Muscle of arm (tissue), 12 donors: ENCODE data around the gene GLT8D1. TPM values are rescaled to one million over a fixed set of nuclear protein-coding genes. Genes with fewer than 3 reads are reported as not detected.

Experiments
- DNase-seq: peaks from one replicate; pipeline ENCODE4 v3.0.0-alpha.2; 2013
- polyA plus RNA-seq, 12 donors: library from polyadenylated mRNA; unstranded; fragments of 120-200 nt; gene quantifications; one replicate each; pipeline ENCODE4 v1.2.1, GENCODE V29; 2013; ENCODE audit not compliant: insufficient read length in 12 of 12

The GLT8D1 gene
- polyA plus RNA-seq, 12 donors, result 70.9 to 118 (median 81.5) TPM; not detected in 1

DNA sequence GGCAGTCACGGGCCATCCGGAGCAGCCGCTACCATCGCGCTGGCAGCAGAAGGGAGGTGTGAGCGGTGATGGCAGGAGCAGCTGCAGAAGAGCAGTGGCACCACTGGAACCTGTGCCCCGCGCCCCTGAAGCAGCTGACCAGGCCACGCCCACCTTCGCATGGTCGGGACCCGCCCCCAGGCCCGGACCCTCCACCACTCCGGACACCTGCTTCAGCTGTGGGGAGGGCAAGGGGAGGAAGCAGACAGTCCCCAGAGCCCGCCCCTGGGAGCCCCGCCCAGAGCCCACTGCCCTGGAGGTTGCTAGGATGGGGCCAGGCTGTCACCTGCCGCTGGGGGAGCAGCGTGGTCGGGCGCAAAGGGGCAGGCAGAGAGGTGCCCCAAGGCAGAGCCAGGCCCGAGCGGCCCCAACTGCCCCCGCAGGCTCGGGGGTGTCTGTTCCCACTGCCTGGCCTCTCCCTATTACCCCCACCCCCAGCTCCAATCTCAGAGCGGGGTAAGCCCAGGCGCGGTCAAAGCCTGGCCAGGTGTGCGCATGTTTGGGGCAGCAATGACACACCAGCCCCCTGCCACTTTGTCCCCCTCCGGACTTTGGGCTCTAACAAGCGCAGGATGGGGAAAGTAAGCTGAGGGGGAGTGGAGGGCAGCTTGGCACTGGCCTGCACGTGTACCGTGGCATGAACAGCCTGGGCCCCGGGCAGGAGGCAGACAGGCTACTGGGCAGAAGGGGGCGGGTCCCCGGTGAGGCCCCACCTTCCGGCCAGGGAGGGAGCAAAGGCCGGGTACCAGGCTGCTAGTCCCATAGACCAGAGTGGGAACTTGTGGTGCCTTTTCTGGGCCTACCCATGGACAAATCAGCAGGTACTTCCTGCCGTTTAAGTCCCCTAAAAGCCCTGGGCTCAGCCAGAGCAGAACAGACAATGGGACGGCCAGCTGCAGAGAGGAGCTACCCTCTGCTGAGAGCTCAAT lies 9.0 kb upstream of the GLT8D1 start:
- DNase-seq, result no peak

DNA sequence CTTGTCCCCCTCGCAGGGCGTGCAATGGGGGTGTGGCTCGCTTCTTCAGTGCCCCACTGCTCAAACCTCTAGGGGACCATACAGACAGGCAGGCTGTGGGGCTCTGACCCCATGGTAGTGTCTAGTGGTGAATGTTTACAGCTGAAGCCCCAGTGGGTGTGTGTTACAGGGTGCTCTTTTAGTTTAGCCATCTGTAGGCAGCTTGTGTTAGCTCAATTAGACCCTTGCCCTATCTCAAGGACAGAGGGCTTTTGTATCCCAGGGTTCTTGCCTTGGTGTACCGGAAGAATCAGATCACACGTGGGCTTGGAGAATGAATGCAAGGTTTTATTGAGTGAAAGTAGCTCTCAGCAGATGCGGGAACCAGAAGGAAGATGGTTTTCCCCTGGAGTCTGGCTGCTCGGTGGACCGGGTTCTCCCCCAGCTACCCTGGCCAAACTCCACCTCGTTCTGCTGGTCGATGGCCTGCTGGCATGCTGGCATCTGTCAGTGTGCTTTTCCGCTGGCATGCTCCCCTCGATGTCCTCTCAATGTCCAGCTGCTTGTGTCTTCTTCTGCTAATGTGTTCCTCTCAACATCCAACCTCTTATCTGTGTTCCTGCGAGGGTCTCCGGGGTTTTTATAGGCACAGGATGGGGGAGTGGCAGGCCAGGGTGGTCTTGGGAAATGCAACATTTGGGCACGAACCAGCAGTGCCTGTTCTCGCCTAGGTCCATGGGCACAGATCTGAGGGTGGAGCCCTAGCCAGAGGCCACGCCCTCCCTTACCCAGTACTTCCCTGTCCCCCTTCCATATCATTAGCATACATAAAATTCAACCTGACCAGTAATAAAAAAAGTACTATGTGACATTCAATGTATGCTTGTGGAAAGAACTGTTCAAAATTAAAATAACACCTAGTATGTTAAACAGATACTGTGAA lies 7.0 kb upstream of the GLT8D1 start:
- DNase-seq, result no peak

DNA sequence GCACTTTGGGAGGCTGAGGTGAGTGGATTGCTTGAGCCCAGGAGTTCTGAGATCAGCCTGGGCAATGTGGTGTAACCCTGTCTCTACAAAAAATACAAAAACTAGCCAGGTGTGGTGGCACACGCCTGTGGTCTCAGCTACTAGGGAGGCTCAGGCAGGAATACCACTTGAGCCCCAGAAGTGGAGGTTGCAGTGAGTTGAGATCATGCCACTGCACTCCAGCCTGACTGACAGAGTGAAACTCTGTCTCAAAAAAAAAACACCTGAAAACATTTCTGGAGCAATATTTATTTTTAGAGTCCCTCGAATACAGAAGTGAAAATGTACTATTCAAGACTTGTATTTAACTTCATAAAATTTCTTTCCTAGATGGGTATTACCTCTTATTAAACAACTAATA lies 4.9 kb upstream of the GLT8D1 start:
- DNase-seq, result no peak

DNA sequence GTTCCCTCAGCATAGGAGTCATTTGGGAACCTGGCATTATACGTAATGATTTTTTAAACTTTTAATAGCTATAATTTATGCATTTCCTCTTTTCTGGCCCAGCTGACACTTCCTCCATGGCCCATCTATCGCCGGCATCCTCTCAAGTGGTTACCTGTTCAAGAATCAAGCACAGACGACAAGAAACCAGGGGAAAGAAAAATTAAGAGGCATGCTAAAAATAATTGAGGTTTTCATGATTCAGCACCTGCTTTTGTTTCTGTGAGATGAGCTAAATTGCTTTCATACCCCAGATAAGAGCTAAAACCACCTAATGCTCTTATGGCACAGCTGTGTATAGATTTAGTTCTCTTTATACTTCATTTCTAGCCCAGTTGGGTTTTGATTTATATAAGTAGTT lies 2.0 kb upstream of the GLT8D1 start:
- no peak for DNase-seq

DNA sequence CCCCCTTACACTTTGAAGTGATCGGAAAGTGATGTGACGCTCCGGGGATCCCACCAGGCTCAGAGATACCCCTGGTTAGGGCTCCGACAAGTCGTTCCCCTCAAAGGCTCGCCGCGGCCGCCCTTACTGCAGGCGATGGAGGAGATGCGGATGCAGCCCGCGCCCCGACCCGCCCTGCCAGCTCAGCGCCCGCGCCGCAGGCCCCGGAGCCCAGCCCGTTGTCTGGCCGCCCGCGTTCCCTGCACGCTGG lies 228 bp downstream of the GLT8D1 start:
- DNase-seq, result no peak

DNA sequence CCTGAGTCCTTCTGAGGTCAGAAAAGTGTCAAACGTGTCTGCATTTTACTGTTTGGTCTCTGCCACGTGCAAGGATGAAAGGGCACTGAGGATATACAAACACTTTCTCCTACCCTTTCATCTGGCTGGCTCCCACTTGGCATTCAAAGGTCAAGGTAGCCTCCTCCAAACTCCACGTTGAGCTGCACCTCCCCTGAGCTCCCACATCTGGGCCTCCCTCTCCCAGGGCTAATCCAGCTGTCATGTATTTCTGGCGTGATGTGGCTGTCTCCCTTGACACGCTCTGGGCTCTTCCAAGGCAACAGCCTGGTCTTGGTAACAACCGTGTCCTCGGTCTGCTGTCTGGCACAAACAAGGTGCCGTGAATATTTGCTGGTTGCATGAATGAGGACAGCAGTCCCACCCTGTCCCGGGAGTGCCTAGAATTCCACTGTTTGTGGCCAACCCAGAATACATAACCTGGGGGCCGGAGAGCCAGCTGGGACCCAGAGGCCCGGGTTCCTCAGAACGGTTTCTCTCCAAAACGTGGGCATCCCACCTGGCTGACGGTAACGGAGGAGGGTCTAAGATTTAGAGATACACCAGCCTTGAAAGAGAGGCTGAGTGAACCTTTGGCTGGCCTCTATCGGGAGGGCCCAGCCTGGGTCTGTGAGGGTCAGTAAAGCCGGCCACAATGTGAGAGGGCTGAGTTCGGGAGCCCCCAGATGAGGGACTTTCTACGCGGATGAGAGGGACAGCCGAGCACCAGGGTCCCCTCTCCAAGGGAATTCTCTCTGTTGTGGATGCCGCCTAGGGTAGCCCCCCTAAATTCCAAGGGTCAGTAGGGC lies 767 bp downstream of the GLT8D1 start:
- peak; percentile 43 for DNase-seq

DNA sequence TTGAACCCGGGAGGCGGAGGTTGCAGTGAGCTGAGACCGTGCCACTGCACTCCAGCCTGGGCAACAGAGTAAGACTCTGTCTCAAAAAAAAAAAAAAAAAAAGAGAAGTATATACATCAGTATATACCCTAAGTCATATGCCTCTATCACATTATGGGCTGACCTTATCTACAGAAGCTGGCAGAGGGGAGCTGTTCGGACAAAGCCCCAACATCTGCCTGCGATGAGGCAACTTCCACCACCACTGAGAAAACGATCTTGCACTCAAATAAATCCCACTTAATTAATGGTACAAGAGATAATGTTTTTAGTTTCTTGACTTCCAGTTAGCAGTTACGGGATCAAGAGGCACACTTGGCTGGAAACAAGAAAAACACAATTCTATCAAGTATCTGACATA lies 2.2 kb downstream of the GLT8D1 start:
- no peak for DNase-seq

DNA sequence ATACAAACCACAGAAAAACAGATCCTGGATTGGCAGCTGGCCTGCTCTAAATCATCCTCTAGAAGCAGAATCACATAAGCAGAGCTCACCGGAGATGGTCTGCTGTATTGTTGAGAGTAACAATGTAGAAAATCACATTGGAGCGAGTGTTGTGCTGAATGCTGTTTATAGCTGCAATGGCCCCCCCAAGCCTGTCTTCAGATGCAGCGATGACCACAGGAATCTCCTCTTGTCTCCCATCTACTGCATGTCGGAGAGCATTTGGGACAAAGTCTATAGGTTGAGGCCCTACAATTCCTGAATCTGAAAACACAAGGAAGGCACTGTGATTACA lies 8.0 kb downstream of the GLT8D1 start:
- DNase-seq, result no peak

DNA sequence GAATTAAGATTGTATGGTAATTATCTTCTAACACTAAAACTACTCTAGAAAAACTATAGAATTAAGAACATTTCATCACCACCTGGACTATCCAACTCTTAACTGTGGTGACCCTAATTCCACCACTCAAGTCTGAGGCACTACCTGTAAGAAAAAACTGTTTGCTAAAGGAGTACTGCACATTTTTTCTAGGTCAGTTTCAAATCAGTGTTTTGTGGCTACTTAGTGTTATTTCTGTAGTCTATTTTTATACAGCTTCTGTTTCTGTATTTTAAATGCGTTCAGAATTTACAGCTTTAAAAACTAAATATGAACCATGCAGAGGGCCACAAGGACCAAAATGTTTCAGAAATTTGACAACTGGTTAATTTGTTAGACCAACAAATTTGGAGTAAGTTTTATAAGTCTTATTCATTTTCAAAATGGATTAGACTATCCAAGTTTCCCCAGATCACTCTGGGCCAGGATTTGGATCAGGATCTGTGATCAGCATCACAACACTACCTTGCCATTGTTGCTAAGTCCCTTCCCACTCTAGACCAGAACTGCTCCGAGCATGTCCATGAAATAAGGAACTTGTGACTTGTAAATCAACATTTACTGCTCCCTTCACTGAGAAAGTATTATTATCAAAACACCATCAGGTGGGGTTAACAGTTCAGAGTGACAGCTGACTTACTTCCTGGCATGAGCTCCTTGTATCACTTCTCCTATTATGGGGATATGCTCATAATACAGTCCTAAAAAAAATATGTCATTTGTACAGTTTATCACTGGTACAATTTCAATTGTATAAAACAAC lies 8.6 kb downstream of the GLT8D1 start:
- DNase-seq, result no peak

DNA sequence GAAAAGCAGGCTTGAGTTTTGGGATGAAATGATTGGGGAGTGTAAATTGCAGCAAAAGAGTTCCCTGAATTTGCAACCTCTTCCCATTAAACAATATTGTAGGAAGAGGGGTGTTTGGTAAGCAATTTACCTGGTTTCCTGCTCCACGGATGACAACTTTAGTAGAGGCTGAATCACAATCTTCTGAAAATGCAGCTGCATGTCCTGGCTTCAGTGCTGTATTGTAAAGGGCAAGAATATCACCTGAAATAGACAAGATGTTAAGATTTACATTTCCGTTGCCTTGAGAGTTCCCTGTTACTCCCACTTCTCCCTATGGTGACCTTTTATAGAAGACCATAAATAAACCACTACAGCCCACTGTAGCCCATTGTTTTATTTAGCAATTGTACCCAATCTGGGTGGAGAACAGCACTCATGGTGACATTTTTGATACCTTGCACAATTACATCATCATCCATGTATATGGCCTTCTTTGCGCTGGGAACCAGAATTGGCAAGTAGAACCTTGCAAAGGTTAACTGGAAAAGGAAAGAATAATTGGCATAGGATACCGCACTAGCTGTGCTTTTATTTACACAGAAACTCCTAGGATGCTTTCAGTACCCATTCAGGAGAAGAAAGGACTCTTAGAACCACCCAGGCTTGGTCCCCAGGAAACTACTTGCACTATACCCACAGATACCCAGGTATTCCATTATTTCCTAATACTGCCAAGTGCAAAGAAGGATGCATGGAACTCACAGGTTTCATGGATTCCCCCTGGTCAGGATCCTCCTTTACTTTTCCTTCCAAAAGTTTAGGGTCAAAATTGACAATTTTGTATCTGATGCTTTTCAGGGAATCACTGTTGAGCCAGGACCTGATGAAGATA lies 9.6 kb downstream of the GLT8D1 start:
- no peak for DNase-seq

DNA sequence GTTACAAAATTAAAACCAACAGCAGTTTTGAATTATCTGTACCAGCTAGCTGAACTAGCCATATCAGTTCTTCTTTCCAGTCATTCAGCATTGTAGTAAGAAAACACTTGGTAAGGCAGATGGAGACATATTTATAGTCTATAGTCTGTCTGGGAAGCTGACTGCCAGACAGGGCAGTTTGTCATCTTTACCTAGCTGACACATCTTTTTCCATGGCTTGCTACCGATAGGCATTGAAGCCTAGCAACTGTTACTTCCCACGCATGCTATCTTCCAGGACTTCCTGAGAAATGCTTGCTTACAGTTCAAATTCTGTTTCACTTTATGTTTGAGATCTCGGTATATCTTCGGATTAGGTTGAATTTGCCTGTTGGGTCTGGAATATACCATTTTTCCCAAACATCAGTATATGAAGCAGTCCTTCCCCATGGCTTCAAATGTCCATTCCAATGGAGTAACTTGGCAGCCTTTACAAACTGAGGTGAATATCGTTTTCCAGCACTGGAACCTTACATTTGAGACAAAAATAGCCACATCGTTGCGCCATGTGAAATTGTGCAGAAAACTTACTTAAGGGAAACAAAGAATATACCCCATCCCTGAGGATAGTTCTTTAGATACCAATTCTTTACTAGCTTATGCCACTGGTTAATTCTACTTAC lies 10.9 kb downstream of the GLT8D1 start:
- no peak for DNase-seq

DNA sequence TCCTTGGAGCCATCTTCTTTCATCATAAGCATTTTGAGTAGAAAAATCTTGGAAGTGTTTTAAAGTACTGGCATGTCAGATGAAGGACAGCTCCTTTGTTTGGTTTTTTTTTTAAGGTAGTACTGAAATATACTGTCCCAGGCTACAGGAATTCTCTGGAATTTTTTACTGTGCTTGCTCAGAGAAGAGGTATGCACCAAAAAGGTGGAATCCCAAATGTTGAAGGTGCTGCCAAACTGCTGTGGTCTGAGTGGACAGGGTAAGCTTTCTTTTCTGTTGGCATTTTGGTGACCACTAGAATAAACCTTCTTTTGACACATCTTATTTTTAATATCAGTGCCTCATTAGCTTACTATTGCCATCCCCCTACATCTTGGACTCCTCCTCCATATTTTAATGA lies 12.5 kb downstream of the GLT8D1 start:
- DNase-seq, result no peak

DNA sequence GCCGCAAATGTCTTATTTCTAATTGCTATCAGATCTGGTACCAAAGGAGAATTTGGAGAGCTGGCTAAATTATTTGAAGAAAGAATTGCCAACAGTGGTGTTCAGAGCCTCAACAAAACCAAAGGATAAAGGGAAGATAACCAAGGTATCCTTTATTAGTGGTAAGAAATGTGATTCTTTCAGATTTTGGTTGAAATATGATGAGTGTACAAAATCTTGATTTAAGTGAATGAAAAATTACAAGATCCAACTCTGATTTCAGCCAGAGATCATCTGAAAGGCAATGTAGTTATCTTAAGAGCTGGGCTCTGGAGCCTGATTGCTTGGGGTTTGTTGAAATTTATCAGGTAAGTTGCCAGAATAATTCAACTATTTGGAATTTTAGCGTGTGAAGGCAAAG lies 15.0 kb downstream of the GLT8D1 start:
- DNase-seq, result no peak

DNA sequence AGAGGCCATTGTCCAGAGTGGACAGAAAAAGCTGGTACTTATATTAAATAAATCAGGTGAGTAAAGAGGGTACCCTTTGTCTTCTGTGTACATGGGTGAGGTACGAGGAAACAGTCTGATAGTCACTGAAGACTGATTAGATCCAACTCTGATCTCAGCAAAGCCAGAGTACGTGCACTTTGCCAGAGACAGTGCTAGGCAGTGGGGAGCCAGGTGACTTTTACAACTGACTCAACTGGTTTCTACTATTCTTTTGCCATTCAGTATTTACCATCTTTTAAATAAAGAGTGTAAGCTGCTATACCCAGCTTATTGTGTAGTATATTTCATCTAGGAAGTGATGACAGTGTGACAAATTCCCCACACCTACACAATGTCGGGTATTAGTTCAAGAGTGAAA lies 16.4 kb downstream of the GLT8D1 start:
- no peak for DNase-seq

DNA sequence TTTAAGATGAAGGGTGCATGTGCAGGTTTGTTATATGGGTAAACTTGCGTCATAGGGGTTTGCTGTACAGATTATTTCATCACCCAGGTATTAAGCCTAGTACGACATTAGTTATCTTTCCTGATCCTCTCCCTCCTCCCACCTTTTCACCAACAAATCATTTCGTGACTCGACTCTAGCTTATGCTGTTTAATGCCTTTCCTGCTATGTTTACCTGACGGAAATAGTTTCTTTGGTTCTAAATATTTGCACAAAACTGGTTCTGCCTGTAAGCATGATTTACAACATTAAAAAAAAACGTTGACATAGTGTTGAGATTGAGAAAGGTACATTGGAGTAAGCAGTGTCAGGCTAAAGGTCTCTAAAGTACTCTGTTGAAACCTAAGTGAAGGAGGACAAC lies 17.3 kb downstream of the GLT8D1 start:
- no peak for DNase-seq

DNA sequence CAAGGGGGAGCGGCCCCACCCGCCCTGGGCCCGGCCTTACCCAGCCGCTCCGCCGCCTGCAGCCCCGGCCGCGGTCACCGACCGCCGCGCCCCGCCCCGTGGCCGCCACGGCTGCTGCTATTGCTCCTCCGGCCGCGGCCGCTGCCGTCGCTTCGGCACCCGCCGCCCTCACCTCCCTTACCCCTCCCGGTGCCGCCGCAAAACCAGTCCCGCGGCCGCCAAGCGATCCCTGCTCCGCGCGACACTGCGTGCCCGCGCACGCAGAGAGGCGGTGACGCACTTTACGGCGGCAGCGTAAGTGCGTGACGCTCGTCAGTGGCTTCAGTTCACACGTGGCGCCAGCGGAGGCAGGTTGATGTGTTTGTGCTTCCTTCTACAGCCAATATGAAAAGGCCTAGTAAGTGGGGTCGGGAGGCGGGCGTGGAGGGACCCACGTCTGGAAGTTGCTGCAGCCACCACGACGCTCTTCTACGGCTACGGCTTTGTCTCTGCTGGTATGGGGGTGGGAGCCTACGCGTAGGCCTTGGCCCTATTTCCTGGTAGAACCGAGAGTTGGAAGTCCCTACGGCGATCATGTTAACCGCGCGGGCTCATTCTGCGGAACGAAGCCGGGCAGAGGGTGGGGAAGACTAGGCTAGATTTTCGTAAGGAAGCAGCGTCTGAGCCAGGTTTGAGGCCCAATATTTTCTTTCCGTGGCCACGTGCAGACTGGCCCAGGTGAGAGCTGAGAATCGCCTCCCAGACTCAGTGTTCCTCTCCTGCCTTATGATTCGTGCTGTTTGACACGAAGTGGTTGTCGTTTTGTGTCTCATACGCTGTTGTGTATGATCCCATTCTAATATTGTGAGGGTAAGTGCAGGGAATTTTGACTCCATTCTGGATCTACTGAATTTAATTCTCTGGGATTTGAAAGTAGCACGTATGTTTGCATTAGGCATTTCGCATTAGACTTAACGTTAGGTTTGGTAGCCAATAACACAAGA lies 19.6 kb downstream of the GLT8D1 start, which contains the start of the genes GNL3 and PBRM1:
GNL3 (plus strand) TSS at position 324 of the 983 bp plus-strand sequence; CDS start at position 385, 61 bp downstream.
PBRM1 (minus strand) TSS at position 205 of the 983 bp plus-strand sequence.
- peak; percentile 96 for DNase-seq

DNA sequence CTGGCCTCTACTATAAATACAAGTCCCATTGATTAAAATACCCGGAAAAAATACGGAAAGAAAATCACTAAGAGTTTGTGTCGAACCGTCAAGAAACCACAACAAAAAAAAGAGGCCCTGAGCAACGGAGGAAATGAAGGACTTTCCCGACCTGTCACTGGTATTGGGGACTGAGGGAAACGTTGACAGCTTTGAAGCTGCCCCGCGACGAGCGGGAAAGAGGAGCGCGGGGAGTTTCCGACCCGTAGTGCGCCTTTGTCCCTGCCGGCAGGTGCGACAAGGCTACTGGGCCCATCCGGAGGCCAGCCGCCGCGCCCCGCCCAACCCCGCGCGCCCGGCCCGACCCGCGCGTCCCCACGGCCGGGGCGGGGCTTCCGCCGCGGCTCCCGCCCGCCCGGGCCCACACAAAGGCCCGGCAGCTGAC lies 20.3 kb downstream of the GLT8D1 start:
- peak; percentile 46 for DNase-seq

DNA sequence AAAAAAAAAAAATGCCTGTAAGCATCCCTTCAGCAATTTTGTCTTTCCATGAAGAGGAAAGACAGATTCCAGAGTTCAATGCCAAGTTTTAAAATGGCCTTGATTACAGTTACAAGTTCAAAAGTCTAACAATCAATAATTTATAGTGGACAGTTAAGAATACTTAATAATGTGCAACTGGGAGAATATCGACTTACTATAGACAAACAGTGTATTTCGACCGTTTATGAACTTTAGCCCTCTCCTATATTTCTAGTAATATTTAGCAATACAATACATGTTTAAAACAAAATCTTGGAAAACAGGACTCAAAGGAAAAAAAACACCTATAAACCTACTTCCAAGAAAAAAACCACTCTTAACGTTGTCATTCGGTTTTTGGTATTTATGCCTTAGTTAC lies 21.4 kb downstream of the GLT8D1 start:
- no peak for DNase-seq
